ENCODE measurements around the gene RNU11.

RNU11 gene

DNA sequence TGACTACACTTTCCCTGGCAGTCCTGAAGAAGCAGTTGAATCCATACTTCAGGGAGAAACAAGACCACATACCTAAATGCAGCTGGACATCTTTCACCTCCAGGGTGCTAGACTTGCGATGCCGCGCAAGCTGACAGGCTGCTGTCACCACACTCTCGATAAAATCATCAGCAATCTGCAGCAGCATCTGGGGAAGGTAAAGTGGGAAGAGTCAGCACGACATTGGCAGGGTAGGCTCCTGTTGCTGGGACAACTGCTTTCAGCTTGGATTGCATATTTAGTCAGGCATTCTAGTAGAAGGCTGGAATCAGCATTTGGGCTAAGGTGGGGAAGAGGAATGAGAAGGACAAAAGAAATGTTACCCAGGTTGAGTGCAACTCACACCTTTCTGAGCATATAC is 35.2 kb upstream of the RNU11 start:
- no peak overlapping the region for H3K4me3 ChIP-seq (ENCODE audit: low read length)
- TF ChIP-seq, protein P1, sequence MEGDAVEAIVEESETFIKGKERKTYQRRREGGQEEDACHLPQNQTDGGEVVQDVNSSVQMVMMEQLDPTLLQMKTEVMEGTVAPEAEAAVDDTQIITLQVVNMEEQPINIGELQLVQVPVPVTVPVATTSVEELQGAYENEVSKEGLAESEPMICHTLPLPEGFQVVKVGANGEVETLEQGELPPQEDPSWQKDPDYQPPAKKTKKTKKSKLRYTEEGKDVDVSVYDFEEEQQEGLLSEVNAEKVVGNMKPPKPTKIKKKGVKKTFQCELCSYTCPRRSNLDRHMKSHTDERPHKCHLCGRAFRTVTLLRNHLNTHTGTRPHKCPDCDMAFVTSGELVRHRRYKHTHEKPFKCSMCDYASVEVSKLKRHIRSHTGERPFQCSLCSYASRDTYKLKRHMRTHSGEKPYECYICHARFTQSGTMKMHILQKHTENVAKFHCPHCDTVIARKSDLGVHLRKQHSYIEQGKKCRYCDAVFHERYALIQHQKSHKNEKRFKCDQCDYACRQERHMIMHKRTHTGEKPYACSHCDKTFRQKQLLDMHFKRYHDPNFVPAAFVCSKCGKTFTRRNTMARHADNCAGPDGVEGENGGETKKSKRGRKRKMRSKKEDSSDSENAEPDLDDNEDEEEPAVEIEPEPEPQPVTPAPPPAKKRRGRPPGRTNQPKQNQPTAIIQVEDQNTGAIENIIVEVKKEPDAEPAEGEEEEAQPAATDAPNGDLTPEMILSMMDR (IDR thresholded peaks at IDR 0.05; ENCODE audit: insufficient read depth, low read depth, low read length, missing control alignments): no peak
- DNase-seq (ENCODE audit: low read depth): no peak

DNA sequence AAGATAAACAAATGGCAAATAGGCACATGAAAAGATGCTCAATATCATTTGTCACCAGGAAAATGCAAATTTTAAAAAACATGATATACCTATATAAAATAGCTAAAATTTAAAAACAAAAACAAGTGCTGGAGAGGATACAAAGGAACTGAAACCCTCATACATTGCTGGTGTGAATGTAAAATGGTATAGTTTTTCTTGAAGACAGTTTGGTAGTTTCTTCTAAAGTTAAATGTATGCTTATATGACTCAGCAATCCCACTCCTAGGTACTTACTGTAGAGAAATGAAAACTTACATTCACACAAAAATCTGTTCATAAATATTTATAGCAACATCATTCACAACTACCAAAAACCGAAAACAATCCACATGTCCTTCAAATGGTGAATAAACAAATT is 16.7 kb upstream of the RNU11 start:
- DNase-seq (ENCODE audit: low read depth): no peak
- no peak overlapping the region for H3K4me3 ChIP-seq (ENCODE audit: low read length)
- TF ChIP-seq, protein P1 (IDR thresholded peaks at IDR 0.05; ENCODE audit: insufficient read depth, low read depth, low read length, missing control alignments): no peak

DNA sequence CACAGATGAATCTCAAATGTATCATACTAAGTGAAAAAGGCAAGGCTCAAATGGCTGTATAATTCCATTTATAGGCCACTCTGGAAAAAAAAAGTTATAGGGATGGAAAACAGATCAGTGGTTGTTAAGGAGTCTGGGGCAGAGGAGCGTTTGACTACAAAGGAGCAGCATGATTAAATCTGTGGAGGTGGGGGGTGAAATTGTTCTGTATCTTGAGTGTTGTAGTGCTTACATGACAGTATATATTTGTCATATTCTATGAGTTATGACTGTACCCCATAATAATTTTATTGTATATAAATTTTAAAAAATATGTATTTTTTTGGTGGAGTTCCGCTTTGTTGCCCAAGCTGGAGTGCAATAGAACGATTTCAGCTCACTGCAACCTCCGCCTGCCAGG is 15.8 kb upstream of the RNU11 start:
- TF ChIP-seq, protein P1 (IDR thresholded peaks at IDR 0.05; ENCODE audit: insufficient read depth, low read depth, low read length, missing control alignments): no peak
- no peak overlapping the region for H3K4me3 ChIP-seq (ENCODE audit: low read length)
- DNase-seq (ENCODE audit: low read depth): no peak

DNA sequence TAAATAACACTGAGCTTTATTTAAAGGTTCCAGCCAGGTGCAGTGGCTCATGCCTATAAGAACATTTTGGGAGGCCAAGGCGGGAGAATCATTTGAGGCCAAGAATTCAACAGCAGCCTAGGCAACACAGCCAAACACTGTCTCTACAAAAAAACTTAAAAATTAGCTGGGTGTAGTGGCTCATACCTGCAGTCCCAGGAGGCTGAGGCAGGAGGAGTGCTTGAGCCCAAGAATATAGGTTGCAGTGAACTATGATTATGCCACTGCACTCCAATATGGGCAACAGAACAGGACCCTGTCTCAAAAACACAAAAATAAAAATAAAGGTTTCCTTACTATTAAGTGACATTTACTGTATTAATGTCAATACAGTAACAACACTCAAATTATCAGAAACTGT is 7.6 kb upstream of the RNU11 start:
- peak; percentile 57 for DNase-seq (ENCODE audit: low read depth)
- H3K4me3 ChIP-seq (ENCODE audit: low read length): no peak overlapping the region
- TF ChIP-seq, protein P1 (IDR thresholded peaks at IDR 0.05; ENCODE audit: insufficient read depth, low read depth, low read length, missing control alignments): peak; percentile 70

DNA sequence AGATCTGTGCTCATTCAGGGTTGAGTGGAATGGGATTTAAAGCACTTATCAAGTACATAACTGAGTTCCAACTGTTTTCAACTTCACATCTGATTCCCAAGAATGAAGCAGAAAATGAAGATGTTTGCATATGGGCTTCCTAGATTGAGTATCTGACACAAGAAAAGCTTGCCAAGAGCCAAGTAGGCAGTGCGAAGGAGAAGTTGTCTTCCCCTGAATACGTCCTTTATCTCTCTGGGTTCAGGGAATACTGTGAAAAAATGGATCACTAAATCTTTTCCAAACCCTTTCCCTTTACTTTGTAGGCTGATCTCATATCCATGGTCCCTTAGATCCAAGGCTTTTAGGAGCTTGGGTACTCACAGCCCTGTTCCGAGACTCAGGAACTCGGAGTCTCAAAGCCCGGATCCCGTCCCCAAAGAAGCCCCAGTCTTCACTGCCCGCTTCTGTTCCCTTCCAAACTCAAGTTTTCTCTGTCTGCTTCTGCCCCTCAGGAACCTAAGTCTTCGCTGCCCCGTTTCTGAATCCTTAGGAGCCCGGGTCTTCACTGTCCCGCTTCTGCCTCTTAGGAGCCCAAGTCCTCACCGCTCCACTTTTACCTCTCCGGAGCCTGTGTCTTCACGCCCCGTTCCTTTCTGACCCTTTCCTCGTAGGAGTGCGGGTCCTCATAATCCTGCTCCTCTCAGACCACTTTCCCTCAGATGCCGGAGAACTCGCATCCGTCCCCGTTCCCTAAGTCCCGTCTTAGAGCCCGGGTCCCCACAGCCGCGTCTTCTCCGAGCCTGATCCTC is 6.1 kb upstream of the RNU11 start:
- no peak for DNase-seq (ENCODE audit: low read depth)
- TF ChIP-seq, protein P1 (IDR thresholded peaks at IDR 0.05; ENCODE audit: insufficient read depth, low read depth, low read length, missing control alignments): no peak
- peak overlapping the region; percentile 98 for H3K4me3 ChIP-seq (ENCODE audit: low read length)

DNA sequence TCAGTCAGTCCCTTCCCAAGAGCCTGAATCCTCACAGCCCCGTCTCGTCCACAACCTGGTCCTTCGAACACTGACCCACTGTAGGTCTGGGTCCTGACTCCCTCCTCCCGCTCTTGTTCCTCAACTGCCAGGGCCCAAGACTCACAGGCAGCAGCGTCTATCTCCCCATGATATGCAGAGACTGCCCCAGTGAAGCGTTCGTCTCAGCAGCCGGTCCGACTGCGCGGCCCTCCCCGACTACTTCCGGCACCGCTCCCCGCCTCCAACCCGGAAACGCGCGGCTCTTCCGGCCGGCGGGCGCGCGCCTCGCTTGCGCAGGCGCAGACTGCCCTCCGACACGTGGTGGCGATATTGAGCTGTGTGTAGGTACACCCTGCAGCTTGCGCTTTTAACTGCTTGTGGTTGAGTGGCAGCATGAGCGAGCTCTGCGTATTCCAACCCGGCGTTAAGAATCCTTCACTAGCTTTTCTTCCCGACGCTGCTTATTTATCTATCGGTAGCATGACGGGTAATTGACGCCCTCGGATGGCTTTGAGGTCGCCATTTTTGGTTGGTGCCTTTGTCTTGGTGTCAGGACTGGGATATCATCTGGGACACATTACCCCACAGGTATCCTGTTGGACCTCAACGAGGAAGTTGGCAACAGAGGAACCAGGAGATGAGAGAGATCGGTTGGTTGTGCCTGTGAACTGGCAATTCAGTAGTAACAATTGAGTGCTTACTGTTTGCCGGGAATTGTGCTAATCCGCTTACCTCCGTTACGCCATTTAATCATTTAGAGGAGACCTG is 5.4 kb upstream of the RNU11 start, which contains the start of gene TAF12:
Gene TAF12 (minus strand): TSS at position 221 of the 789 bp plus-strand sequence. CDS start 20,986 bp downstream, outside the sequence.
- peak within 1 kb of the TSS; percentile 98 for H3K4me3 ChIP-seq (ENCODE audit: low read length)
- TF ChIP-seq, protein P1 (IDR thresholded peaks at IDR 0.05; ENCODE audit: insufficient read depth, low read depth, low read length, missing control alignments): peak; percentile 27
- DNase-seq (ENCODE audit: low read depth): peak; percentile 97

All from epithelial cell of esophagus (primary cell).